HepG2 (cell line): ENCODE results near the gene NUP214. TPM values are rescaled to one million over a fixed set of nuclear protein-coding genes. Genes with fewer than 3 reads are reported as not detected.
A peak's percentile ranks its signal among the peaks of the same experiment; 100 is the strongest.

ENCODE experiments used
- AKNA ChIP-seq: sonication (generic); formaldehyde crosslinking; IDR thresholded peaks from 2 replicates; pipeline ENCODE4 v1.4.0; 2020; ENCODE audit warnings: missing genetic modification reagents, borderline replicate concordance
- ATF7 ChIP-seq, 2 experiments: fragments of 450-650 bp in 1 of 2; sonication (generic) in 1 of 2; formaldehyde crosslinking in 1 of 2; IDR thresholded peaks; 2 replicates each; pipeline versions ENCODE4 v1.4.0 to v1.6.1; 2016 to 2020; ENCODE audit warnings: antibody characterized with exemption in 1 of 2, mild to moderate bottlenecking in 1 of 2, missing genetic modification reagents in 1 of 2
- CSRNP2 ChIP-seq: sonication (generic); formaldehyde crosslinking; conservative IDR thresholded peaks from 2 replicates; pipeline ENCODE4 v1.8.0; 2022; ENCODE audit warnings: low read depth, missing genetic modification reagents
- DPF2 ChIP-seq: sonication (generic); formaldehyde crosslinking; IDR thresholded peaks from 2 replicates; pipeline ENCODE4 v1.4.0; 2020; ENCODE audit warnings: mild to moderate bottlenecking, low read depth, missing genetic modification reagents, borderline replicate concordance
- HNF4G ChIP-seq, 2 experiments: sonication (generic) in 1 of 2; formaldehyde crosslinking in 1 of 2; IDR thresholded peaks; 2 replicates each; pipeline versions ENCODE4 v1.4.0 to v1.6.1; 2011 to 2020; ENCODE audit warnings: borderline replicate concordance in 2 of 2, low read depth in 2 of 2, mild to moderate bottlenecking in 2 of 2, low read length in 1 of 2, missing genetic modification reagents in 1 of 2, moderate library complexity in 1 of 2
- HNRNPH1 ChIP-seq: fragments of 200-400 bp; formaldehyde crosslinking; optimal IDR thresholded peaks from 2 replicates; pipeline ENCODE3; 2017; ENCODE audit warnings: mild to moderate bottlenecking, low read depth, low read length
- KDM4B ChIP-seq: sonication (generic); formaldehyde crosslinking; IDR thresholded peaks from 2 replicates; pipeline ENCODE4 v1.4.0; 2020; ENCODE audit warnings: missing genetic modification reagents
- KMT2B ChIP-seq: IDR thresholded peaks from 2 replicates; pipeline ENCODE4 v1.6.1; 2016; ENCODE audit warnings: missing genetic modification reagents, missing compliant biosample characterization
- MBD4 ChIP-seq: IDR thresholded peaks from 2 replicates; pipeline ENCODE4 v1.6.1; 2012; ENCODE audit warnings: low read length, inconsistent platforms, borderline replicate concordance
- MXD1 ChIP-seq: sonication (generic); formaldehyde crosslinking; IDR thresholded peaks from 2 replicates; pipeline ENCODE4 v1.4.0; 2020; ENCODE audit warnings: mild to moderate bottlenecking, missing genetic modification reagents
- PBX3 ChIP-seq: sonication (generic); formaldehyde crosslinking; IDR thresholded peaks from 2 replicates; pipeline ENCODE4 v1.8.1; 2023; ENCODE audit warnings: missing genetic modification reagents, inconsistent platforms, borderline replicate concordance
- SIN3B ChIP-seq: fragments of 150-350 bp; IDR thresholded peaks from 2 replicates; pipeline ENCODE4 v1.6.1; 2014; ENCODE audit warnings: low read length
- SIX1 ChIP-seq: sonication (generic); formaldehyde crosslinking; IDR thresholded peaks from 2 replicates; pipeline ENCODE4 v1.4.0; 2020; ENCODE audit warnings: missing genetic modification reagents, borderline replicate concordance
- SMC3 ChIP-seq: IDR thresholded peaks from 2 replicates; pipeline ENCODE4 v1.6.1; 2011; ENCODE audit warnings: low read length, improper control_type of control experiment
- TSC22D2 ChIP-seq: sonication (generic); formaldehyde crosslinking; IDR thresholded peaks from 2 replicates; pipeline ENCODE4 v1.5.1; 2020; ENCODE audit warnings: missing genetic modification reagents, mild to moderate bottlenecking, borderline replicate concordance
- ZNF331 ChIP-seq: sonication (generic); formaldehyde crosslinking; IDR thresholded peaks from 2 replicates; pipeline ENCODE4 v1.4.0; 2020; ENCODE audit warnings: missing genetic modification reagents
- ZNF367 ChIP-seq: sonication (generic); formaldehyde crosslinking; IDR thresholded peaks from 2 replicates; pipeline ENCODE4 v1.4.0; 2020; ENCODE audit warnings: missing genetic modification reagents, borderline replicate concordance
- ZNF569 ChIP-seq: sonication (generic); formaldehyde crosslinking; IDR thresholded peaks from 2 replicates; pipeline ENCODE4 v1.5.0; 2020; ENCODE audit warnings: mild to moderate bottlenecking, missing genetic modification reagents, moderate library complexity, borderline replicate concordance
- ZNF788 ChIP-seq: sonication (generic); formaldehyde crosslinking; IDR thresholded peaks from 2 replicates; pipeline ENCODE4 v1.5.0; 2020; ENCODE audit warnings: mild to moderate bottlenecking, missing genetic modification reagents, borderline replicate concordance
- ZNF841 ChIP-seq: sonication (generic); formaldehyde crosslinking; IDR thresholded peaks from 2 replicates; pipeline ENCODE4 v1.8.1; 2023; ENCODE audit warnings: missing genetic modification reagents, borderline replicate concordance
- polyA plus RNA-seq, 8 experiments: library from polyadenylated mRNA; depleted of rRNA in 3 of 8; stranded (reverse) in 7 of 8; unstranded in 1 of 8; fragments of >200 nt; fragmentation: Illumina TruSeq in 4 of 8; extraction: Trizol in 4 of 8; gene quantifications; 2 replicates each; pipeline versions ENCODE4 v1.2.1 to v1.2.3, GENCODE V29; 2011 to 2016; ENCODE audit warnings: low read depth in 4 of 8, missing spikeins in 1 of 8, mixed read lengths in 1 of 8; ENCODE audit not compliant: insufficient read depth in 1 of 8
- total RNA-seq, 5 experiments: library from RNA; depleted of rRNA; stranded (reverse); fragments of >200 nt; fragmentation: Illumina TruSeq; extraction: Trizol; gene quantifications; 2 replicates each; pipeline ENCODE4 v1.2.3, GENCODE V29; 2016; ENCODE audit warnings: low read depth in 1 of 5

The NUP214 gene
- total and polyA plus RNA-seq, 2 of the 13 experiments (the other 11 are each of a cell fraction or from before 2014, with no cell fraction given) = 8.4 to 16.0 TPM

- TF ChIP-seq AKNA (CRISPR knock-in tag) (no peak), ZNF569 (CRISPR knock-in tag) (no peak), ATF7 (IDR thresholded peaks at IDR 0.05) (no peak), ATF7 (CRISPR knock-in tag; IDR thresholded peaks at IDR 0.05) (no peak), CSRNP2 (no peak), SIX1 (CRISPR knock-in tag) (no peak), SIN3B (no peak), MXD1 (CRISPR knock-in tag) (peak; percentile 36; the same call in 1 of the 2 replicates), KMT2B (CRISPR knock-in tag) (no peak), PBX3 (CRISPR knock-in tag) (no peak), SMC3 (no peak), KDM4B (CRISPR knock-in tag) (no peak), HNF4G (IDR thresholded peaks at IDR 0.05; ENCODE audit: borderline replicate concordance, low read depth, low read length) (0 out of 2 replicates have a peak, but pooled peaks have one; percentile 13), HNF4G (CRISPR knock-in tag; IDR thresholded peaks at IDR 0.05; ENCODE audit: borderline replicate concordance, low read depth) (no peak), DPF2 (CRISPR knock-in tag) (no peak), MBD4 (no peak), ZNF841 (no peak), ZNF367 (no peak), HNRNPH1 (no peak), ZNF788 (CRISPR knock-in tag) (0 out of 2 replicates have a peak, but pooled peaks have one; percentile 34), TSC22D2 (CRISPR knock-in tag) (no peak), ZNF331 (no peak)
Measured at GRCh38 chr9:131078427-131079366, 46.7 kb upstream of the NUP214 start (continued).
